Tibial nerve (tissue), 4 donors: Measurements from ENCODE around the gene CD274. TPM values are rescaled to one million over a fixed set of nuclear protein-coding genes. Genes with fewer than 3 reads are reported as not detected.

Source experiments
- DNase-seq, 2 donors: peaks; one replicate each; pipeline ENCODE4 v3.0.0-alpha.2; 2019; ENCODE audit warnings: low spot score in 2 of 2
- H3K27ac ChIP-seq, 4 donors: fragments of 200-600 bp; sonication (generic) in 3 of 4; one replicate each; pipeline ENCODE4 v1.5.1; 2017 to 2019; ENCODE audit warnings: mild to moderate bottlenecking in 1 of 4
- H3K27me3 ChIP-seq, 2 donors: fragments of 200-600 bp; sonication (generic) in 1 of 2; one replicate each; pipeline versions ENCODE4 v1.5.1 to v1.6.0; 2017 to 2019
- H3K36me3 ChIP-seq, 3 donors: fragments of 200-600 bp; sonication (generic); one replicate each; pipeline ENCODE4 v1.5.1; 2018 to 2019
- H3K4me1 ChIP-seq, 4 donors: fragments of 200-600 bp; sonication (generic) in 3 of 4; one replicate each; pipeline ENCODE4 v1.5.1; 2017 to 2019
- H3K4me3 ChIP-seq, 4 donors: fragments of 200-600 bp; sonication (generic) in 3 of 4; one replicate each; pipeline ENCODE4 v1.5.1; 2017 to 2019; ENCODE audit warnings: mild to moderate bottlenecking in 1 of 4, moderate library complexity in 1 of 4
- H3K9me3 ChIP-seq, 4 donors: fragments of 200-600 bp; sonication (generic) in 3 of 4; one replicate each; pipeline ENCODE4 v1.5.1; 2017 to 2019
- EP300 ChIP-seq, 2 donors: sonication (generic); formaldehyde crosslinking; IDR thresholded peaks; one replicate each; pipeline ENCODE4 v1.6.1; 2017; ENCODE audit warnings: antibody characterized with exemption in 2 of 2, mild to moderate bottlenecking in 1 of 2
- POLR2A ChIP-seq, 2 donors: fragments of 450-650 bp; IDR thresholded peaks; one replicate each; pipeline ENCODE4 v1.6.1; 2017; ENCODE audit warnings: antibody characterized with exemption in 2 of 2, mild to moderate bottlenecking in 2 of 2, moderate library complexity in 2 of 2
- WGBS, 2 donors: methylation state at CpG; one replicate each; pipeline ENCODE4 v1.1.5; 2018; 5-methylcytosine and 5-hydroxymethylcytosine counted together
- total RNA-seq, 4 donors: library from RNA; depleted of rRNA; stranded (reverse); fragments of >200 nt; gene quantifications; one replicate each; pipeline ENCODE4 v1.1.0, GENCODE V29; 2016
- TF ChIP-seq, protein P1 (sequence below), 5 experiments: fragments of 200-600 bp in 3 of 5; fragments of 450-650 bp in 2 of 5; sonication (generic) in 3 of 5; IDR thresholded peaks; one replicate each; pipeline ENCODE4 v1.5.1; 2016 to 2019; ENCODE audit warnings: antibody characterized with exemption in 5 of 5, mild to moderate bottlenecking in 3 of 5, moderate library complexity in 2 of 5

Gene CD274
- total RNA-seq, 4 donors from 2014 or later, result 2.1 to 4.2 (median 2.5) TPM

DNA sequence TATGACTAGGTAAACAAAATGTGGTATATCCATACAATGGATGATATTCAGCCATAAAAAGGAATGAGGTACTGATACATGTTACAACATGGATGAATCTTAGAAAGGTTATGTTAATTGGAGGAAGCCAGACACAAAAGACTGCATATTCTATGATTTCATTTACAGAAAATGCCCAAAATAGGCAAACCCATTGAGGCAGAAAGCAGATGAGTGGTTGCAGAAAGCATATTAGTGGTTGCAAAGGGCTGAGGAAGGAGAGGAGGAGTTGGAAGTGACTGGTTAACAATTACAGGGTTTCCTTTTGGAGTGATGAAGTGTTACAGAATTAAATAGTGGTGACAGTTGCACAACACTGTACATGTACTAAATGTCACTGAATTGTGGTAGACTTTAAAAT is 30.4 kb upstream of the CD274 start:
- Histone ChIP-seq H3K4me3 (no peak overlapping the region), H3K9me3 (no peaks in the 10 kb centered on the region), H3K4me1 (no peaks in the 10 kb centered on the region), H3K27ac (no peak overlapping the region), H3K27me3 (no peaks in the 10 kb centered on the region), H3K36me3 (peaks cover 0 to 17% (median 0%) of the 10 kb centered on the region in 3 donors)
- DNase-seq, result no peak
- TF ChIP-seq POLR2A (IDR thresholded peaks at IDR 0.05) (no peak), EP300 (IDR thresholded peaks at IDR 0.05) (no peak)
- TF ChIP-seq, protein P1, sequence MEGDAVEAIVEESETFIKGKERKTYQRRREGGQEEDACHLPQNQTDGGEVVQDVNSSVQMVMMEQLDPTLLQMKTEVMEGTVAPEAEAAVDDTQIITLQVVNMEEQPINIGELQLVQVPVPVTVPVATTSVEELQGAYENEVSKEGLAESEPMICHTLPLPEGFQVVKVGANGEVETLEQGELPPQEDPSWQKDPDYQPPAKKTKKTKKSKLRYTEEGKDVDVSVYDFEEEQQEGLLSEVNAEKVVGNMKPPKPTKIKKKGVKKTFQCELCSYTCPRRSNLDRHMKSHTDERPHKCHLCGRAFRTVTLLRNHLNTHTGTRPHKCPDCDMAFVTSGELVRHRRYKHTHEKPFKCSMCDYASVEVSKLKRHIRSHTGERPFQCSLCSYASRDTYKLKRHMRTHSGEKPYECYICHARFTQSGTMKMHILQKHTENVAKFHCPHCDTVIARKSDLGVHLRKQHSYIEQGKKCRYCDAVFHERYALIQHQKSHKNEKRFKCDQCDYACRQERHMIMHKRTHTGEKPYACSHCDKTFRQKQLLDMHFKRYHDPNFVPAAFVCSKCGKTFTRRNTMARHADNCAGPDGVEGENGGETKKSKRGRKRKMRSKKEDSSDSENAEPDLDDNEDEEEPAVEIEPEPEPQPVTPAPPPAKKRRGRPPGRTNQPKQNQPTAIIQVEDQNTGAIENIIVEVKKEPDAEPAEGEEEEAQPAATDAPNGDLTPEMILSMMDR (IDR thresholded peaks at IDR 0.05), result no peak

DNA sequence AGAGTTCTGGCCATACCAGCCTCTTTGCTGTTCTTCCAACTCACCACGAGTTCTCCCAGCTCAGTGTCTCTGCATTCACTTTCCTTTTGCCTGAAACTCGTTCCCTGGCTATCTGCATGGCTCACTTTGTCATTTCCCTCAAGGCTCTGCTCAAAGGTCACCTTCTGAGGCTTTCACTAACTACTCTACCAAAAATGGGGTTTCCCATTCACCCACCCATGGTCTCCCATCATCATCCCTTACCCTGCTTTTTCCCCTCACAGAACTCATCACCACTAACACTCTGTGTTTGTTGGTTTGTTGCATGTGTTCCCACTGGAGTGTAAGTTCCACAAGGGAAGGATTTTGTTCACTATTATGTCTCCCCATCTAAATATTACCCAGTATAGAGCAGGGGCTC is 29.2 kb upstream of the CD274 start:
- Histone ChIP-seq H3K27me3 (no peaks in the 10 kb centered on the region), H3K27ac (no peak overlapping the region), H3K36me3 (peaks cover 0 to 14% (median 0%) of the 10 kb centered on the region in 3 donors), H3K4me1 (no peaks in the 10 kb centered on the region), H3K4me3 (no peak overlapping the region), H3K9me3 (no peaks in the 10 kb centered on the region)
- WGBS, 2 donors, result 84 to 93% methylated on average over 2 of the region's 2 CpGs
- TF ChIP-seq POLR2A (IDR thresholded peaks at IDR 0.05) (no peak), EP300 (IDR thresholded peaks at IDR 0.05) (no peak)
- TF ChIP-seq, protein P1 (IDR thresholded peaks at IDR 0.05), result no peak
- no peak for DNase-seq

DNA sequence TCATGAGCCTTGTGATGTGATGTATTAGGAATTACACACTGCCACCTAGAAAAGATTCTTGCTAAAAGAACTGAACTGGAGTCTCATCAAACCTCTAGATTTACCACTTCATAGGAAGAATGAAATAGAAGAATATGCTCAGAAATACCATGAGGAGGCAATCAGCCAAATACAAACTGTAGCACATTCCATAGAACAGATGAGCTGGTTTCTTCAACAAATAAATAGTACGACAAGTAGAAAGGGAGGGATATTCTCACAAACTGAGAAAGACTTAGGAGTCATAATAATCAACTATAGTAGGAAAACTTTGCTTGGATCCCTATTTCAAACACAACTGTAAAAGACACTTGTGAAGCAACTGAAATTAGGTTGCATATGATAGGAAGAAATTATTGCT is 28.1 kb upstream of the CD274 start:
- Histone ChIP-seq H3K27me3 (no peaks in the 10 kb centered on the region), H3K27ac (no peak overlapping the region), H3K4me1 (no peaks in the 10 kb centered on the region), H3K4me3 (no peak overlapping the region), H3K36me3 (peaks cover 0 to 14% (median 0%) of the 10 kb centered on the region in 3 donors), H3K9me3 (no peaks in the 10 kb centered on the region)
- DNase-seq, result no peak
- WGBS, 2 donors, result 82 to 87% methylated on average over 1 of the region's 1 CpG
- TF ChIP-seq, protein P1 (IDR thresholded peaks at IDR 0.05), result no peak
- no peak for TF ChIP-seq EP300 (IDR thresholded peaks at IDR 0.05)
- no peak for TF ChIP-seq POLR2A (IDR thresholded peaks at IDR 0.05)

DNA sequence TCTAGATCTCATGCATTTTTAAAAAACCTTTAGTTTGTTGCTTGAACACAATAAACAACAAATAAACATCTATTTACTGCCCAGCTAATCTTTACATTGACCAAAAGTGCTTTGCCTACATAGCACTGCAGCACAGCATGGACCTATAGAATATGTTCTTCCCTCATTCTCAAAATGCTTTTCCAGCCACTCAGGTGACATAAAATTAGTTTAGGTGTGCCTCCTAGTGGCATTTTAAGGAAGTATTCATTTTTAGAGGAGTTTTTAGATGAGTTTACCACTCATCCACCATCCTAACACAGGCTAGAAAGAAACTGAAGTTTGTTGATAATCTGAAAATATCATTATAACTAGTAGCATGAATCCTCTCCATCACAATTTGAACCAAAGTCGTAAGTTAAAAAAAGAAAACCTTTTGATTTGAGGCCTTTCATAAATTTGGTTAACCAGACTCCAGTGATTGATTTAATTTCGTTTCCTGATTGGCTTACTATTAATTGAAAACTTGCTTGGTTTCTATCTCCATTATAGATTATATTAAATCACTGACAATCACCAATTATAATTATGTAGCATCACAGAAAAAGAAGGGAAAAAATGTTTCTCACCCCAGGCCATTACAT is 25.2 kb upstream of the CD274 start:
- Histone ChIP-seq H3K4me1 (no peaks in the 10 kb centered on the region), H3K27ac (no peak overlapping the region), H3K9me3 (no peaks in the 10 kb centered on the region), H3K4me3 (no peak overlapping the region), H3K36me3 (peaks cover 0 to 25% (median 0%) of the 10 kb centered on the region in 3 donors), H3K27me3 (no peaks in the 10 kb centered on the region)
- 89 to 90% methylated on average over 2 of the region's 2 CpGs for WGBS, 2 donors
- TF ChIP-seq, protein P1 (IDR thresholded peaks at IDR 0.05), result peak in 1 of 5 experiments; percentile 32
- TF ChIP-seq POLR2A (IDR thresholded peaks at IDR 0.05), result no peak
- DNase-seq, result no peak

DNA sequence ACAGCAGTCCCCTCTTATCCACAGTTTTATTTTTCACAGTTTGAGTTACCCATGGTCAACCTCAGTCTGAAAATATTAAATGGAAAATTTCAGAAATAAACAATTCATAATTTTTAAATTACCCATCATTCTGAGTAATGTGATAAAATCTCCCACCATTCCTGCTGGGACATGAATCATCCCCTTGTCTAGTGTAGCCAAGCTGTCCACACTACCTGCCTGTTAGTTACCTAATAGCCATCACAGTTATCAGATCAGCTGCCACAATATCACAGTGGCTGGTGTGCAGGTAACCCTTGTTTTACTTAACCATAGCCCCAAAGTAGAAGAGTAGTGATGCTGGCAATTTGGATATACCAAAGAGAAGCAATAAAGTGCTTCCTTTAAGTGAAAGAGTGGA is 23.3 kb upstream of the CD274 start:
- H3K27ac ChIP-seq, result no peak overlapping the region
- DNase-seq, result no peak
- H3K36me3 ChIP-seq, result peaks cover 0 to 35% (median 0%) of the 10 kb centered on the region in 3 donors
- H3K4me3 ChIP-seq, result no peak overlapping the region
- TF ChIP-seq EP300 (IDR thresholded peaks at IDR 0.05) (no peak), POLR2A (IDR thresholded peaks at IDR 0.05) (no peak)
- TF ChIP-seq, protein P1 (IDR thresholded peaks at IDR 0.05), result no peak
- H3K27me3 ChIP-seq, result no peaks in the 10 kb centered on the region
- no peaks in the 10 kb centered on the region for H3K9me3 ChIP-seq
- H3K4me1 ChIP-seq, result no peaks in the 10 kb centered on the region
